Activated CD8-positive, alpha-beta T cell treated with anti-CD3 and anti-CD28 coated beads for 36 hours (primary cell): ENCODE measurements around the gene TVP23A. TPM values are rescaled to one million over a fixed set of nuclear protein-coding genes. Genes with fewer than 3 reads are reported as not detected.

Experiments used
- ATAC-seq: fragments of 200-7000 bp; cut with Tn5 transposase; one replicate; pipeline ENCODE4 v1.10.0; 2021; ENCODE audit warnings: mild to moderate bottlenecking, moderate library complexity
- CTCF ChIA-PET: fragments of 350-600 bp; sonication (Branson Sonifier 250); formaldehyde crosslinking; loops from one replicate; lab custom pipeline; 2021; ENCODE audit warnings: antibody characterized with exemption; lab: Charles Lee
- POLR2A ChIA-PET: fragments of 350-600 bp; sonication (Branson Sonifier 250); formaldehyde crosslinking; loops from one replicate; lab custom pipeline; 2021; ENCODE audit warnings: antibody characterized with exemption; lab: Charles Lee
- DNase-seq: peaks from one replicate; pipeline ENCODE4 v3.0.0-alpha.2; 2020
- H3K27ac Mint-ChIP-seq: one replicate; pipeline ENCODE4 v1.8.0; 2021; ENCODE audit warnings: mild to moderate bottlenecking, mixed read lengths
- H3K27me3 Mint-ChIP-seq: one replicate; pipeline ENCODE4 v1.8.0; 2021; ENCODE audit warnings: mixed read lengths
- H3K36me3 Mint-ChIP-seq: one replicate; pipeline ENCODE4 v1.8.0; 2021; ENCODE audit warnings: low read depth, mixed read lengths
- H3K4me1 Mint-ChIP-seq: one replicate; pipeline ENCODE4 v1.8.0; 2021; ENCODE audit warnings: low read depth, mixed read lengths
- H3K4me3 Mint-ChIP-seq: one replicate; pipeline ENCODE4 v1.8.0; 2021; ENCODE audit warnings: mild to moderate bottlenecking, moderate library complexity, mixed read lengths
- H3K9me3 Mint-ChIP-seq: one replicate; pipeline ENCODE4 v1.8.0; 2021; ENCODE audit warnings: mixed read lengths
- intact Hi-C: fragments of 100-400 bp; cut with micrococcal nuclease; formaldehyde crosslinking; loops from one replicate; pipeline ENCODE4 v1.10.0; 2022
- total RNA-seq, 2 experiments: library from RNA; stranded (reverse); gene quantifications; one replicate each; pipeline ENCODE4 v1.2.3, GENCODE V29; 2021
- TF ChIP-seq, protein P1 (sequence below): fragments of 200-600 bp; IDR thresholded peaks from one replicate; pipeline ENCODE4 v1.8.0; 2022; ENCODE audit warnings: antibody characterized with exemption, mild to moderate bottlenecking

The TVP23A gene
- total RNA-seq, result not detected

- no peak within 1 kb of the TSS for H3K4me3 Mint-ChIP-seq
- TF ChIP-seq, protein P1, sequence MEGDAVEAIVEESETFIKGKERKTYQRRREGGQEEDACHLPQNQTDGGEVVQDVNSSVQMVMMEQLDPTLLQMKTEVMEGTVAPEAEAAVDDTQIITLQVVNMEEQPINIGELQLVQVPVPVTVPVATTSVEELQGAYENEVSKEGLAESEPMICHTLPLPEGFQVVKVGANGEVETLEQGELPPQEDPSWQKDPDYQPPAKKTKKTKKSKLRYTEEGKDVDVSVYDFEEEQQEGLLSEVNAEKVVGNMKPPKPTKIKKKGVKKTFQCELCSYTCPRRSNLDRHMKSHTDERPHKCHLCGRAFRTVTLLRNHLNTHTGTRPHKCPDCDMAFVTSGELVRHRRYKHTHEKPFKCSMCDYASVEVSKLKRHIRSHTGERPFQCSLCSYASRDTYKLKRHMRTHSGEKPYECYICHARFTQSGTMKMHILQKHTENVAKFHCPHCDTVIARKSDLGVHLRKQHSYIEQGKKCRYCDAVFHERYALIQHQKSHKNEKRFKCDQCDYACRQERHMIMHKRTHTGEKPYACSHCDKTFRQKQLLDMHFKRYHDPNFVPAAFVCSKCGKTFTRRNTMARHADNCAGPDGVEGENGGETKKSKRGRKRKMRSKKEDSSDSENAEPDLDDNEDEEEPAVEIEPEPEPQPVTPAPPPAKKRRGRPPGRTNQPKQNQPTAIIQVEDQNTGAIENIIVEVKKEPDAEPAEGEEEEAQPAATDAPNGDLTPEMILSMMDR, result no peak
- no peak within 1 kb of the TSS for H3K27ac Mint-ChIP-seq
- H3K27me3 Mint-ChIP-seq, result peaks cover 3% of the 10 kb centered on the region
- ChIA-PET CTCF (no interaction called here), POLR2A (no interaction called here)
- no peaks in the 10 kb centered on the region for H3K36me3 Mint-ChIP-seq
- H3K9me3 Mint-ChIP-seq, result no peaks in the 10 kb centered on the region
- ATAC-seq (no peak), DNase-seq (no peak)
- intact Hi-C loops, result loop anchor here (10.0 kb wide), 1 partner anchor 97 kb away; no protein-coding TSS in a partner anchor
- H3K4me1 Mint-ChIP-seq, result no peaks in the 10 kb centered on the region
Observed at GRCh38 chr16:10817963-10818941, at the start of gene TVP23A. TVP23A (minus strand) TSS chr16:10818794; CDS start chr16:10818493, 301 bp downstream.

GRCh38 chr16:10868104-10868595, 49.6 kb upstream of the TVP23A start:
- ATAC-seq, result no peak
- Mint-ChIP-seq H3K4me1 (peaks cover 36% of the 10 kb centered on the region), H3K27ac (no peak overlapping the region), H3K27me3 (peaks cover 14% of the 10 kb centered on the region), H3K36me3 (no peaks in the 10 kb centered on the region), H3K9me3 (no peaks in the 10 kb centered on the region), H3K4me3 (no peak overlapping the region)
- intact Hi-C loops, result no loop called here
- POLR2A ChIA-PET, result no interaction called here
- CTCF ChIA-PET, result no interaction called here
- DNase-seq, result no peak
- TF ChIP-seq, protein P1, result no peak

DNA sequence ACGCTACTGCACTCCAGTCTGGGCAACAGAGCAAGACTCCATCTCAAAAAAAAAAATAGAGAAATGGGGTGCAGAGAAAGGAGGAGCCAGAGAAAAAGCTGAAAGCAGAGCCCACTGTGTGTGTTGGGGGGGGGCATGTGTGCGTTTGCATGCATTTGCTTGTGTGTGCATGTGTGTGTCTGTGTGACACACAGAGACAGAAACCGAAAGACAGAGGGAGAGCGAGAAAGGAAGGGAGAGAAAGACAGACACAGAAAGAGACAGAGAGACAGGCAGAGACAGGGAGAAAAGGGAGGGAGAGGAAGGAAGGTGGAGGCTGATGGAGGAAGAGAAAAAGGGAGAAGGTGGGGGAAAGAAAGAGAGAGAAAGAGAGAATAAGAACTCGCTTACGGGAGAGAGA, 48.6 kb upstream of the TVP23A start:
- no peaks in the 10 kb centered on the region for H3K9me3 Mint-ChIP-seq
- H3K36me3 Mint-ChIP-seq, result no peaks in the 10 kb centered on the region
- no peak overlapping the region for H3K4me3 Mint-ChIP-seq
- no peak for DNase-seq
- CTCF ChIA-PET, result no interaction called here
- no peak overlapping the region for H3K27ac Mint-ChIP-seq
- peaks cover 36% of the 10 kb centered on the region for H3K4me1 Mint-ChIP-seq
- POLR2A ChIA-PET, result no interaction called here
- peaks cover 12% of the 10 kb centered on the region for H3K27me3 Mint-ChIP-seq
- intact Hi-C loops, result no loop called here
- no peak for ATAC-seq
- TF ChIP-seq, protein P1, result no peak

DNA sequence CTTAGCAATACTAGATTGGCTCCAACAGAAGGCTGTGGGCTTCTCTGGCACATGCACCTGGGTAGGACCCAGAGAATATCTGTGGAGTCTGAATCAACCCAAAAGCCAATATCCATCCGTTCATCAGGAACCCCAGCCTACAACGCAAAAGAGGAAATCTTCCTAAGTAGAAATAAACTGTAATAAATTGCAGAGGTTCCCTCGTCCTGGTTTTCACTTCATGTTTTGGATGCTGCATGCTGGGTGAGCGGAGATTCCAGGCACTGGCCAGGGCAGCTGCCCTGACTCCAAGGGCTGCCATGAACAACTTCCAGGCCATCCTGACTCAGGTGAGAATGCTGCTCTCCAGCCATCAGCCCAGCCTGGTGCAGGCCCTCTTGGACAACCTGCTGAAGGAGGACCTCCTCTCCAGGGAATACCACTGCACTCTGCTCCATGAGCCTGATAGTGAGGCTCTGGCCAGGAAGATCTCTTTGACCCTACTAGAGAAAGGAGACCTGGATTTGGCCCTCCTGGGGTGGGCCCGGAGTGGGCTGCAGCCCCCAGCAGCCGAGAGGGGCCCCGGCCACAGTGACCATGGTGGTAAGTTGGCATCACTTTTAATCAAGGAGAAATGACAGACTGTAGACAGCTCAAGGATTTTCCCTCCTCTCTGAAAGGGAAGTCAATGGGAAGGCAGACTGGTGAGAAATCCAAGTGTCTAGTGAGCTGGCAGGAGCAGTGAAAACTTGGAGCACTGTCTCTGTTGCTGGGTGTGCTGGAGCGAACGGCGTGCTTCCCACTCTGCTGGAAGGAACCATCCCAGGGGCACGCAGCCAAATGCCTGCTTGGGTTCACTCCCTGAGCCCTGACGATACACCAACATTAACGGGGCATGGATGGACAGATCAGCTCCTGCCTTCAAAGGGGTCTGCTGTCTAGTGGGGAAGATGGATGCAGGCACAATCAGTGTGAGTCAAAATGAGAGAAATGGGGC, 47.7 kb upstream of the TVP23A start:
- DNase-seq, result no peak
- ChIA-PET POLR2A (interaction anchor here (0.7 kb wide), 1 partner anchor 335 kb away, joined by 3 read pairs; no protein-coding TSS in a partner anchor), CTCF (no interaction called here)
- Mint-ChIP-seq H3K9me3 (no peaks in the 10 kb centered on the region), H3K27ac (no peak overlapping the region), H3K4me3 (no peak overlapping the region), H3K4me1 (peaks cover 30% of the 10 kb centered on the region), H3K36me3 (no peaks in the 10 kb centered on the region), H3K27me3 (peaks cover 11% of the 10 kb centered on the region)
- TF ChIP-seq, protein P1, result no peak
- ATAC-seq, result no peak
- intact Hi-C loops, result no loop called here
